HL-60 (cell line): ENCODE results near the gene PAPPA.

Source experiments
- DNase-seq, 2 experiments: peaks; one replicate each; pipeline ENCODE4 v3.0.0-alpha.2; 2010 to 2020; ENCODE audit warnings: low read depth in 1 of 2, low spot score in 1 of 2
- H3K27ac ChIP-seq: fragments of 250-450 bp; sonication (Bioruptor Pico); replicated peaks from 2 replicates; pipeline ENCODE4 v1.5.1; 2020; ENCODE audit warnings: mild to moderate bottlenecking, moderate library complexity
- H3K27me3 ChIP-seq: fragments of 250-450 bp; sonication (Bioruptor Pico); 2 replicates; pipeline ENCODE4 v1.5.1; 2021; ENCODE audit warnings: mild to moderate bottlenecking, moderate library complexity; ENCODE audit not compliant: insufficient read depth, poor library complexity, severe bottlenecking
- H3K4me3 ChIP-seq: replicated peaks from 2 replicates; pipeline ENCODE4 v1.5.1; 2011; ENCODE audit warnings: mild to moderate bottlenecking, control low read depth, low read length; ENCODE audit not compliant: insufficient read depth
- GABPA ChIP-seq: IDR thresholded peaks from 2 replicates; pipeline ENCODE4 v1.6.1; 2012; ENCODE audit warnings: low read depth
- POLR2AphosphoS5 ChIP-seq: IDR thresholded peaks from 2 replicates; pipeline ENCODE4 v1.6.1; 2012; ENCODE audit warnings: low read depth
- SPI1 ChIP-seq: IDR thresholded peaks from 2 replicates; pipeline ENCODE4 v1.6.1; 2012; ENCODE audit warnings: low read depth, mild to moderate bottlenecking, borderline replicate concordance
- TF ChIP-seq, protein P1 (sequence below): IDR thresholded peaks from one replicate; pipeline ENCODE4 v1.5.1; 2011; ENCODE audit warnings: low read length, control low read depth, inconsistent platforms; ENCODE audit not compliant: insufficient read depth
- TF ChIP-seq, protein P2 (sequence below): IDR thresholded peaks from 2 replicates; pipeline ENCODE4 v1.6.1; 2012; ENCODE audit warnings: low read depth; ENCODE audit not compliant: insufficient replicate concordance

PAPPA gene

DNA sequence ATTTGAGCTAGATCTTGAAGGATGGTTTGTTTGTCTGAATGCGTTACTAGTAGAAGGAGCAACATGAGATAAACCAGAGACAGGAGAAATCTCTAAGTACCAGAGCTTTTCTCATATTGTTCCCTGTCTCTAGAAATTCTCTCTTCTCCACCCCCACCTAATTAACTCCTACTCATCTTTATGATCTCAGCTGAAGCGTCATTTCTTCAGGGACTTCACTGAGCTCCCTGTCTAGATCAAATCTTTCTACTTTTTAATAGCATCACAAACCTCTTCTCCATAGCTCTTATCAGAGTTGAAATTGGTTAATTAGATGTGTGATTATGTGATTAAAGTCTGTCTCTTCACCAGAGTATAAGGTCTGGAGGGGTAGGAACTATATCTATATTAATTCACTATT lies 226.2 kb downstream of the PAPPA start:
- DNase-seq = no peak
- TF ChIP-seq SPI1 = no peak
- TF ChIP-seq, protein P1, sequence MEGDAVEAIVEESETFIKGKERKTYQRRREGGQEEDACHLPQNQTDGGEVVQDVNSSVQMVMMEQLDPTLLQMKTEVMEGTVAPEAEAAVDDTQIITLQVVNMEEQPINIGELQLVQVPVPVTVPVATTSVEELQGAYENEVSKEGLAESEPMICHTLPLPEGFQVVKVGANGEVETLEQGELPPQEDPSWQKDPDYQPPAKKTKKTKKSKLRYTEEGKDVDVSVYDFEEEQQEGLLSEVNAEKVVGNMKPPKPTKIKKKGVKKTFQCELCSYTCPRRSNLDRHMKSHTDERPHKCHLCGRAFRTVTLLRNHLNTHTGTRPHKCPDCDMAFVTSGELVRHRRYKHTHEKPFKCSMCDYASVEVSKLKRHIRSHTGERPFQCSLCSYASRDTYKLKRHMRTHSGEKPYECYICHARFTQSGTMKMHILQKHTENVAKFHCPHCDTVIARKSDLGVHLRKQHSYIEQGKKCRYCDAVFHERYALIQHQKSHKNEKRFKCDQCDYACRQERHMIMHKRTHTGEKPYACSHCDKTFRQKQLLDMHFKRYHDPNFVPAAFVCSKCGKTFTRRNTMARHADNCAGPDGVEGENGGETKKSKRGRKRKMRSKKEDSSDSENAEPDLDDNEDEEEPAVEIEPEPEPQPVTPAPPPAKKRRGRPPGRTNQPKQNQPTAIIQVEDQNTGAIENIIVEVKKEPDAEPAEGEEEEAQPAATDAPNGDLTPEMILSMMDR = no peak
- TF ChIP-seq, protein P2, sequence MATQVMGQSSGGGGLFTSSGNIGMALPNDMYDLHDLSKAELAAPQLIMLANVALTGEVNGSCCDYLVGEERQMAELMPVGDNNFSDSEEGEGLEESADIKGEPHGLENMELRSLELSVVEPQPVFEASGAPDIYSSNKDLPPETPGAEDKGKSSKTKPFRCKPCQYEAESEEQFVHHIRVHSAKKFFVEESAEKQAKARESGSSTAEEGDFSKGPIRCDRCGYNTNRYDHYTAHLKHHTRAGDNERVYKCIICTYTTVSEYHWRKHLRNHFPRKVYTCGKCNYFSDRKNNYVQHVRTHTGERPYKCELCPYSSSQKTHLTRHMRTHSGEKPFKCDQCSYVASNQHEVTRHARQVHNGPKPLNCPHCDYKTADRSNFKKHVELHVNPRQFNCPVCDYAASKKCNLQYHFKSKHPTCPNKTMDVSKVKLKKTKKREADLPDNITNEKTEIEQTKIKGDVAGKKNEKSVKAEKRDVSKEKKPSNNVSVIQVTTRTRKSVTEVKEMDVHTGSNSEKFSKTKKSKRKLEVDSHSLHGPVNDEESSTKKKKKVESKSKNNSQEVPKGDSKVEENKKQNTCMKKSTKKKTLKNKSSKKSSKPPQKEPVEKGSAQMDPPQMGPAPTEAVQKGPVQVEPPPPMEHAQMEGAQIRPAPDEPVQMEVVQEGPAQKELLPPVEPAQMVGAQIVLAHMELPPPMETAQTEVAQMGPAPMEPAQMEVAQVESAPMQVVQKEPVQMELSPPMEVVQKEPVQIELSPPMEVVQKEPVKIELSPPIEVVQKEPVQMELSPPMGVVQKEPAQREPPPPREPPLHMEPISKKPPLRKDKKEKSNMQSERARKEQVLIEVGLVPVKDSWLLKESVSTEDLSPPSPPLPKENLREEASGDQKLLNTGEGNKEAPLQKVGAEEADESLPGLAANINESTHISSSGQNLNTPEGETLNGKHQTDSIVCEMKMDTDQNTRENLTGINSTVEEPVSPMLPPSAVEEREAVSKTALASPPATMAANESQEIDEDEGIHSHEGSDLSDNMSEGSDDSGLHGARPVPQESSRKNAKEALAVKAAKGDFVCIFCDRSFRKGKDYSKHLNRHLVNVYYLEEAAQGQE = no peak
- no peak for TF ChIP-seq GABPA
- Histone ChIP-seq H3K27me3 (no peaks in the 10 kb centered on the region), H3K4me3 (no peak overlapping the region), H3K27ac (no peak overlapping the region)

DNA sequence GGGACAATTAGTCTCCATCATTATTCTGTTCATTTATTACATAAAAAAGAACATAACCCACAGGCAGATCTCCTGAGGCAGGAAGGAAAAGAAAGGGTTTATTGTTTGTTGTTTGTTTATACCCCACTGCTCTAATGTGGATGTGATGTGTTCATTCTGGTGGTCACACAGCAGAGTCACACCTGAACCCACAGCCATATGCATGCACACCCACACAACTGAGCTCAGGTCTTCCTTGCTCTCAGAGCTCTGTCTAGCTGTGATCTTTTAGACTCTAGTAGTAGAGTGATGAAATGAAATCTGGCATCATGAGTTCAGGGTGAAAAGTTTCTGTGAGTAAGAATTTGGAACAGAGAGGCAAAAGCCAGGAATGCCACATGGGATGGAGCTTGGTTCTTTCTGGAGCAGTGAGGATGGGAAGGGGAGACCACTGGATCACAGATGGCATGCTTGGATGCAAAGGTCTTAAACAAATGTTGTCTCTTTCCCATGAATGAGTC lies 227.0 kb downstream of the PAPPA start:
- no peak for DNase-seq
- TF ChIP-seq, protein P2 = no peak
- TF ChIP-seq POLR2AphosphoS5 (no peak), SPI1 (no peak), GABPA (no peak)
- TF ChIP-seq, protein P1 = no peak
- no peaks in the 10 kb centered on the region for H3K27me3 ChIP-seq
- no peak overlapping the region for H3K27ac ChIP-seq
- H3K4me3 ChIP-seq = no peak overlapping the region

DNA sequence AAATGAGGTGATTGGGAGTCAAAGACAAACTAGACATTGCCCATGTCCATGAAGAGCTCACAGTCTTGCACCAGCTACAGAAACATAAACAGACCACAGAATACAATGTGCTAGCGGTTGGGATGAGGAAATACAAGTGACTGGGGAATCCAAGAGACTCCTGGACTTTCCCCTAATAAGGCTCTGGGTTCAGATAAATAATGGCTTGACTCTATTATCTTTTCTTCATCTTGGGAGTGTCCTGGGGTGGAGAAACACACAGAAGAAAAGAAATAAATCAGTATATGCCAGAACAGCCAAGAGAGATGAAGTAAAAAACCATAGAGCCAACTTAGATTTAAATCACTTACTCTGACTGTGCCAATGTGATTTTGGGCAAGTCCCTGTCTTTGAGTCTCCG lies 227.8 kb downstream of the PAPPA start:
- TF ChIP-seq, protein P1 = no peak
- TF ChIP-seq GABPA = no peak
- no peak for TF ChIP-seq SPI1
- TF ChIP-seq, protein P2 = no peak
- TF ChIP-seq POLR2AphosphoS5 = no peak
- Histone ChIP-seq H3K27me3 (no peaks in the 10 kb centered on the region), H3K4me3 (no peak overlapping the region), H3K27ac (no peak overlapping the region)
- no peak for DNase-seq
